Measurements from ENCODE around the gene ARL2BP. TPM values are rescaled to one million over a fixed set of nuclear protein-coding genes. Genes with fewer than 3 reads are reported as not detected.
A peak's percentile ranks its signal among the peaks of the same experiment; 100 is the strongest.

The ARL2BP gene
- total and polyA plus RNA-seq, 2 of the 13 experiments (the other 11 are each of a cell fraction or from before 2014, with no cell fraction given) = 64.3 to 67.6 TPM

- TF ChIP-seq ZNF552 (CRISPR knock-in tag; IDR thresholded peaks at IDR 0.05; ENCODE audit: borderline replicate concordance) (0 out of 2 replicates have a peak, but pooled peaks have one; percentile 54), KMT2A (CRISPR knock-in tag; IDR thresholded peaks at IDR 0.05) (no peak), RNF219 (CRISPR knock-in tag; IDR thresholded peaks at IDR 0.05) (no peak), ZFP36 (IDR thresholded peaks at IDR 0.05; ENCODE audit: borderline replicate concordance, low read depth, low read length, partially characterized antibody) (no peak), SMARCC2 (IDR thresholded peaks at IDR 0.05) (no peak), REPIN1 (CRISPR knock-in tag; IDR thresholded peaks at IDR 0.05; ENCODE audit: borderline replicate concordance, low read depth) (no peak), KLF11 (CRISPR knock-in tag; IDR thresholded peaks at IDR 0.05) (no peak), KLF15 (CRISPR knock-in tag; IDR thresholded peaks at IDR 0.05; ENCODE audit: borderline replicate concordance) (no peak), KLF9 (CRISPR knock-in tag; IDR thresholded peaks at IDR 0.05; ENCODE audit: low read depth) (no peak), HDAC6 (IDR thresholded peaks at IDR 0.05; ENCODE audit: low read depth, low read length) (no peak), ZNF687 (CRISPR knock-in tag; IDR thresholded peaks at IDR 0.05) (peak; percentile 55), ZNF629 (CRISPR knock-in tag; conservative IDR thresholded peaks at IDR 0.05) (no peak), TCF7L2 (IDR thresholded peaks at IDR 0.05; ENCODE audit: low read depth, low read length) (no peak), ZNF44 (CRISPR knock-in tag; IDR thresholded peaks at IDR 0.05) (no peak), KDM5A (IDR thresholded peaks at IDR 0.05; ENCODE audit: borderline replicate concordance, low read length) (no peak), NR2C2 (CRISPR knock-in tag; IDR thresholded peaks at IDR 0.05; ENCODE audit: borderline replicate concordance) (peak; percentile 52; the same call in 1 of the 2 replicates), ZNF891 (CRISPR knock-in tag; IDR thresholded peaks at IDR 0.05) (0 out of 2 replicates have a peak, but pooled peaks have one; percentile 64), ZNF780A (CRISPR knock-in tag; IDR thresholded peaks at IDR 0.05) (no peak), ERF (CRISPR knock-in tag; IDR thresholded peaks at IDR 0.05) (no peak), CBX5 (CRISPR knock-in tag; IDR thresholded peaks at IDR 0.05; ENCODE audit: borderline replicate concordance) (no peak), NR2F6 (IDR thresholded peaks at IDR 0.05) (peak; percentile 33; the same call in 1 of the 2 replicates), NR2F6 (CRISPR knock-in tag; IDR thresholded peaks at IDR 0.05) (peak; percentile 22; the same call in 1 of the 2 replicates), ZNF557 (CRISPR knock-in tag; IDR thresholded peaks at IDR 0.05) (no peak)
Measured at GRCh38 chr16:57273359-57273758, 28.3 kb downstream of the ARL2BP start (continued).
